ENCODE results near the gene JAK1. TPM values are rescaled to one million over a fixed set of nuclear protein-coding genes. Genes with fewer than 3 reads are reported as not detected.

Gene JAK1
- total and polyA plus RNA-seq, 10 of the 15 experiments (the other 5 are each of a cell fraction or from before 2014, with no cell fraction given), result 9.6 to 45.5 (median 35.7) TPM

- TF ChIP-seq, protein P1, sequence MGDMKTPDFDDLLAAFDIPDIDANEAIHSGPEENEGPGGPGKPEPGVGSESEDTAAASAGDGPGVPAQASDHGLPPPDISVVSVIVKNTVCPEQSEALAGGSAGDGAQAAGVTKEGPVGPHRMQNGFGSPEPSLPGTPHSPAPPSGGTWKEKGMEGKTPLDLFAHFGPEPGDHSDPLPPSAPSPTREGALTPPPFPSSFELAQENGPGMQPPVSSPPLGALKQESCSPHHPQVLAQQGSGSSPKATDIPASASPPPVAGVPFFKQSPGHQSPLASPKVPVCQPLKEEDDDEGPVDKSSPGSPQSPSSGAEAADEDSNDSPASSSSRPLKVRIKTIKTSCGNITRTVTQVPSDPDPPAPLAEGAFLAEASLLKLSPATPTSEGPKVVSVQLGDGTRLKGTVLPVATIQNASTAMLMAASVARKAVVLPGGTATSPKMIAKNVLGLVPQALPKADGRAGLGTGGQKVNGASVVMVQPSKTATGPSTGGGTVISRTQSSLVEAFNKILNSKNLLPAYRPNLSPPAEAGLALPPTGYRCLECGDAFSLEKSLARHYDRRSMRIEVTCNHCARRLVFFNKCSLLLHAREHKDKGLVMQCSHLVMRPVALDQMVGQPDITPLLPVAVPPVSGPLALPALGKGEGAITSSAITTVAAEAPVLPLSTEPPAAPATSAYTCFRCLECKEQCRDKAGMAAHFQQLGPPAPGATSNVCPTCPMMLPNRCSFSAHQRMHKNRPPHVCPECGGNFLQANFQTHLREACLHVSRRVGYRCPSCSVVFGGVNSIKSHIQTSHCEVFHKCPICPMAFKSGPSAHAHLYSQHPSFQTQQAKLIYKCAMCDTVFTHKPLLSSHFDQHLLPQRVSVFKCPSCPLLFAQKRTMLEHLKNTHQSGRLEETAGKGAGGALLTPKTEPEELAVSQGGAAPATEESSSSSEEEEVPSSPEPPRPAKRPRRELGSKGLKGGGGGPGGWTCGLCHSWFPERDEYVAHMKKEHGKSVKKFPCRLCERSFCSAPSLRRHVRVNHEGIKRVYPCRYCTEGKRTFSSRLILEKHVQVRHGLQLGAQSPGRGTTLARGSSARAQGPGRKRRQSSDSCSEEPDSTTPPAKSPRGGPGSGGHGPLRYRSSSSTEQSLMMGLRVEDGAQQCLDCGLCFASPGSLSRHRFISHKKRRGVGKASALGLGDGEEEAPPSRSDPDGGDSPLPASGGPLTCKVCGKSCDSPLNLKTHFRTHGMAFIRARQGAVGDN (IDR thresholded peaks at IDR 0.05), result no peak
- peak; percentile 12; the same call in 1 of the 2 replicates for TF ChIP-seq CREB1 (IDR thresholded peaks at IDR 0.05; ENCODE audit: low read depth)
- no peak for TF ChIP-seq MTA3 (IDR thresholded peaks at IDR 0.05; ENCODE audit: borderline replicate concordance, low read length)
- TF ChIP-seq SRF (IDR thresholded peaks at IDR 0.05; ENCODE audit: low read depth in 2 of 2, low read length in 2 of 2), result no peak
- 0 out of 2 replicates have a peak, but pooled peaks have one; percentile 27 for TF ChIP-seq NBN (IDR thresholded peaks at IDR 0.05)
- no peak for TF ChIP-seq ESRRA (IDR thresholded peaks at IDR 0.05; ENCODE audit: low read length)
- no peak; the same call in 1 of the 2 replicates for TF ChIP-seq NKRF (conservative IDR thresholded peaks at IDR 0.05)
- no peak for TF ChIP-seq SPI1 (IDR thresholded peaks at IDR 0.05; ENCODE audit: borderline replicate concordance, insufficient read depth, low read depth, low read length)
- peak in 1 of 2 experiments; percentile 53; a peak in 1 of 4 replicates for TF ChIP-seq IKZF2 (IDR thresholded peaks at IDR 0.05)
- TF ChIP-seq RAD21 (IDR thresholded peaks at IDR 0.05; ENCODE audit: insufficient read depth, low read depth, low read length), result no peak
- TF ChIP-seq RUNX3 (IDR thresholded peaks at IDR 0.05; ENCODE audit: low read length), result 0 out of 2 replicates have a peak, but pooled peaks have one; percentile 38
- no peak for TF ChIP-seq BACH1 (IDR thresholded peaks at IDR 0.05; ENCODE audit: borderline replicate concordance)
- TF ChIP-seq BHLHE40 (IDR thresholded peaks at IDR 0.05; ENCODE audit: borderline replicate concordance in 1 of 2, low read depth in 2 of 2, low read length in 1 of 2), result no peak
Measured at GRCh38 chr1:64965366-64966157, 787 bp downstream of the JAK1 start (continued).
